GM23338 (cell line): ENCODE results near the gene ZNF784. TPM values are rescaled to one million over a fixed set of nuclear protein-coding genes. Genes with fewer than 3 reads are reported as not detected.

ENCODE experiments used
- ATAC-seq: fragments of 200-7000 bp; cut with Tn5 transposase; 3 replicates; pipeline ENCODE4 v1.9.1; 2020
- DNase-seq: peaks from one replicate; pipeline ENCODE4 v3.0.0-alpha.2; 2015; ENCODE audit warnings: low spot score
- H2AFZ ChIP-seq: fragments of 200-600 bp; sonication (generic); 2 replicates; pipeline ENCODE4 v1.8.0; 2016; ENCODE audit warnings: antibody characterized with exemption, mild to moderate bottlenecking, moderate library complexity
- H3F3A ChIP-seq: fragments of 200-600 bp; sonication (generic); replicated peaks from 2 replicates; pipeline ENCODE4 v1.8.0; 2017; ENCODE audit warnings: antibody characterized with exemption, mixed run types, low read depth
- H3K27ac ChIP-seq: fragments of 200-600 bp; sonication (generic); 2 replicates; pipeline ENCODE4 v1.6.1; 2016; ENCODE audit warnings: low read depth
- H3K27me3 ChIP-seq: fragments of 200-600 bp; sonication (generic); 2 replicates; pipeline ENCODE4 v1.8.0; 2016; ENCODE audit warnings: mild to moderate bottlenecking, mixed run types, moderate library complexity; ENCODE audit not compliant: insufficient read depth
- H3K36me3 ChIP-seq: fragments of 200-600 bp; sonication (generic); 2 replicates; pipeline ENCODE4 v1.8.0; 2016; ENCODE audit warnings: mild to moderate bottlenecking; ENCODE audit not compliant: insufficient read depth
- H3K4me1 ChIP-seq: fragments of 200-600 bp; sonication (generic); 2 replicates; pipeline ENCODE4 v1.8.0; 2016; ENCODE audit warnings: mild to moderate bottlenecking, moderate library complexity; ENCODE audit not compliant: insufficient read depth
- H3K4me2 ChIP-seq: fragments of 200-600 bp; sonication (generic); 2 replicates; pipeline ENCODE4 v1.7.1; 2017; ENCODE audit warnings: mixed run types
- H3K4me3 ChIP-seq: fragments of 200-600 bp; sonication (generic); 2 replicates; pipeline ENCODE4 v1.6.1; 2016; ENCODE audit warnings: mixed run types
- H3K79me2 ChIP-seq: fragments of 200-600 bp; sonication (generic); replicated peaks from 2 replicates; pipeline ENCODE4 v1.8.0; 2017; ENCODE audit warnings: mild to moderate bottlenecking; ENCODE audit not compliant: insufficient read depth
- H3K9me2 ChIP-seq: fragments of 200-600 bp; sonication (generic); 2 replicates; pipeline ENCODE4 v1.8.0; 2017; ENCODE audit not compliant: insufficient read depth
- H4K20me1 ChIP-seq: fragments of 200-600 bp; sonication (generic); replicated peaks from 2 replicates; pipeline ENCODE4 v1.8.0; 2017; ENCODE audit warnings: mild to moderate bottlenecking; ENCODE audit not compliant: insufficient read depth
- H3K27ac Mint-ChIP-seq: 2 replicates; pipeline ENCODE4 v1.8.0; 2020; ENCODE audit warnings: inconsistent platforms, mild to moderate bottlenecking, moderate library complexity, mixed read lengths
- H3K27me3 Mint-ChIP-seq: 3 replicates; pipeline ENCODE4 v1.8.0; 2022; ENCODE audit warnings: low read depth, mild to moderate bottlenecking, moderate library complexity, mixed read lengths, inconsistent platforms; ENCODE audit not compliant: insufficient read depth, poor library complexity
- H3K36me3 Mint-ChIP-seq: 3 replicates; pipeline ENCODE4 v1.8.0; 2021; ENCODE audit warnings: low read depth, mild to moderate bottlenecking, inconsistent platforms, moderate library complexity, mixed read lengths
- H3K4me1 Mint-ChIP-seq: 3 replicates; pipeline ENCODE4 v1.8.0; 2020; ENCODE audit warnings: mild to moderate bottlenecking, inconsistent platforms, mixed read lengths
- H3K4me3 Mint-ChIP-seq: 3 replicates; pipeline ENCODE4 v1.8.0; 2021; ENCODE audit warnings: moderate library complexity, mild to moderate bottlenecking, inconsistent platforms, mixed read lengths
- H3K9me3 Mint-ChIP-seq: 3 replicates; pipeline ENCODE4 v1.8.0; 2020; ENCODE audit warnings: moderate library complexity, mild to moderate bottlenecking, inconsistent platforms, mixed read lengths
- CREB1 ChIP-seq: fragments of 250-450 bp; sonication (Bioruptor Pico); IDR thresholded peaks from 2 replicates; pipeline ENCODE4 v1.5.0; 2020; ENCODE audit warnings: low read depth, mild to moderate bottlenecking, moderate library complexity
- EZH2phosphoT487 ChIP-seq: fragments of 200-600 bp; sonication (generic); IDR thresholded peaks from one replicate; pipeline ENCODE4 v1.8.1; 2018; ENCODE audit warnings: antibody characterized with exemption; ENCODE audit not compliant: unreplicated experiment
- JUNB ChIP-seq: IDR thresholded peaks from one replicate; pipeline ENCODE4 v1.6.1; 2016; ENCODE audit warnings: antibody characterized with exemption; ENCODE audit not compliant: unreplicated experiment
- NANOG ChIP-seq: IDR thresholded peaks from 2 replicates; pipeline ENCODE4 v1.6.1; 2016; ENCODE audit warnings: antibody characterized with exemption, borderline replicate concordance
- POLR2AphosphoS5 ChIP-seq: IDR thresholded peaks from 2 replicates; pipeline ENCODE4 v1.6.1; 2016; ENCODE audit warnings: antibody characterized with exemption, low read depth
- ZNF331 ChIP-seq: fragments of 250-450 bp; sonication (Bioruptor Pico); IDR thresholded peaks from 2 replicates; pipeline ENCODE4 v1.5.0; 2020; ENCODE audit warnings: low read depth, mild to moderate bottlenecking, moderate library complexity
- polyA plus RNA-seq: library from polyadenylated mRNA; unstranded; fragments of >200 nt; fragmentation: Nextera tagmentation; extraction: Ambion mirVana; gene quantifications from 2 replicates; pipeline ENCODE4 v1.2.1, GENCODE V29; 2016
- total RNA-seq: library from RNA; depleted of rRNA; stranded (reverse); fragments of >200 nt; shearing (Covaris generic); gene quantifications from 2 replicates; pipeline ENCODE4 v1.2.3, GENCODE V29; 2014
- TF ChIP-seq, protein P1 (sequence below): fragments of 250-450 bp; sonication (Bioruptor Pico); IDR thresholded peaks from 2 replicates; pipeline ENCODE4 v1.5.0; 2020; ENCODE audit warnings: mild to moderate bottlenecking, moderate library complexity
- TF ChIP-seq, protein P2 (sequence below), 2 experiments: fragments of 200-600 bp in 1 of 2; sonication (generic) in 1 of 2; conservative IDR thresholded peaks; 2 replicates each; pipeline versions ENCODE4 v1.5.1 to v1.6.1; 2016 to 2017; ENCODE audit warnings: antibody characterized with exemption in 2 of 2, low read depth in 2 of 2, mild to moderate bottlenecking in 2 of 2, moderate library complexity in 1 of 2

ZNF784 gene
- total and polyA plus RNA-seq, 2 experiments from 2014 or later, result 1.5 to 6.7 TPM

DNA sequence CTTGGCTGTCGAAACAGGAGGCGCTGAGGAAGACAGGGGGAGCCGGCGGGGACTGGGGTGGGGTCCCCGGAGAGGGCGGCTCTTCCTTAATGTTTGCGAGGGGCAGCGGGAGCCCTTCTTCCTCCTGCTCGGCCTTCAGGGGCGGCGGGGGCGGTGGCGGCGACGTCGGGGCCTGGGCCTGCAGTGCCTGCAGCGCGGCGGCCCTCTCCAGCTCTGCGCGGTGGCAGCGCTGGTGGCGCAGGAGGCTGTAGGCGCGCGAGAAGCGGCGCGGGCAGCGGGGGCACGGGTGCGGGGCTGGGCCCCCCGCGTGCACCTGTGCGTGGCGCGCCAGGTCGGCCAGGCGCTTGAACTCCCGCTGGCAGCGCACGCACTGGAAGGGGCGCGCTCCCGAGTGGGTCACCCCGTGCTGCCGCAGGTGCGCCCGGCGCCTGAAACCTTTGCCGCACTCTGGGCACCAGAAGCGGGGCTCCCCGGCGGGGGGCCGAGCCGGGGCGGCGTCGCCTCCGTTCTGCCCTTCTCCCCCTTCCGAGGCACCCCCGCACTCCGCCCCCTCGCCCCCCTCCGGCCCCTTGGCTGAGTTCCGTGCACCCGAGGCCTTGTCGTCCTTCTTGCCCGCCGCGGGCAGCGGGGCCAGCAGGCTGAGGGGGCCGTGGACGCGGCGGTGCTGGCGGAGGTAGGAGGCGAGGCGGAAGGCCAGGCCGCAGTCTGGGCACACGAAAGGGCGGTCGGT, 46.2 kb downstream of the ZNF784 start (continued):
- TF ChIP-seq, protein P1, sequence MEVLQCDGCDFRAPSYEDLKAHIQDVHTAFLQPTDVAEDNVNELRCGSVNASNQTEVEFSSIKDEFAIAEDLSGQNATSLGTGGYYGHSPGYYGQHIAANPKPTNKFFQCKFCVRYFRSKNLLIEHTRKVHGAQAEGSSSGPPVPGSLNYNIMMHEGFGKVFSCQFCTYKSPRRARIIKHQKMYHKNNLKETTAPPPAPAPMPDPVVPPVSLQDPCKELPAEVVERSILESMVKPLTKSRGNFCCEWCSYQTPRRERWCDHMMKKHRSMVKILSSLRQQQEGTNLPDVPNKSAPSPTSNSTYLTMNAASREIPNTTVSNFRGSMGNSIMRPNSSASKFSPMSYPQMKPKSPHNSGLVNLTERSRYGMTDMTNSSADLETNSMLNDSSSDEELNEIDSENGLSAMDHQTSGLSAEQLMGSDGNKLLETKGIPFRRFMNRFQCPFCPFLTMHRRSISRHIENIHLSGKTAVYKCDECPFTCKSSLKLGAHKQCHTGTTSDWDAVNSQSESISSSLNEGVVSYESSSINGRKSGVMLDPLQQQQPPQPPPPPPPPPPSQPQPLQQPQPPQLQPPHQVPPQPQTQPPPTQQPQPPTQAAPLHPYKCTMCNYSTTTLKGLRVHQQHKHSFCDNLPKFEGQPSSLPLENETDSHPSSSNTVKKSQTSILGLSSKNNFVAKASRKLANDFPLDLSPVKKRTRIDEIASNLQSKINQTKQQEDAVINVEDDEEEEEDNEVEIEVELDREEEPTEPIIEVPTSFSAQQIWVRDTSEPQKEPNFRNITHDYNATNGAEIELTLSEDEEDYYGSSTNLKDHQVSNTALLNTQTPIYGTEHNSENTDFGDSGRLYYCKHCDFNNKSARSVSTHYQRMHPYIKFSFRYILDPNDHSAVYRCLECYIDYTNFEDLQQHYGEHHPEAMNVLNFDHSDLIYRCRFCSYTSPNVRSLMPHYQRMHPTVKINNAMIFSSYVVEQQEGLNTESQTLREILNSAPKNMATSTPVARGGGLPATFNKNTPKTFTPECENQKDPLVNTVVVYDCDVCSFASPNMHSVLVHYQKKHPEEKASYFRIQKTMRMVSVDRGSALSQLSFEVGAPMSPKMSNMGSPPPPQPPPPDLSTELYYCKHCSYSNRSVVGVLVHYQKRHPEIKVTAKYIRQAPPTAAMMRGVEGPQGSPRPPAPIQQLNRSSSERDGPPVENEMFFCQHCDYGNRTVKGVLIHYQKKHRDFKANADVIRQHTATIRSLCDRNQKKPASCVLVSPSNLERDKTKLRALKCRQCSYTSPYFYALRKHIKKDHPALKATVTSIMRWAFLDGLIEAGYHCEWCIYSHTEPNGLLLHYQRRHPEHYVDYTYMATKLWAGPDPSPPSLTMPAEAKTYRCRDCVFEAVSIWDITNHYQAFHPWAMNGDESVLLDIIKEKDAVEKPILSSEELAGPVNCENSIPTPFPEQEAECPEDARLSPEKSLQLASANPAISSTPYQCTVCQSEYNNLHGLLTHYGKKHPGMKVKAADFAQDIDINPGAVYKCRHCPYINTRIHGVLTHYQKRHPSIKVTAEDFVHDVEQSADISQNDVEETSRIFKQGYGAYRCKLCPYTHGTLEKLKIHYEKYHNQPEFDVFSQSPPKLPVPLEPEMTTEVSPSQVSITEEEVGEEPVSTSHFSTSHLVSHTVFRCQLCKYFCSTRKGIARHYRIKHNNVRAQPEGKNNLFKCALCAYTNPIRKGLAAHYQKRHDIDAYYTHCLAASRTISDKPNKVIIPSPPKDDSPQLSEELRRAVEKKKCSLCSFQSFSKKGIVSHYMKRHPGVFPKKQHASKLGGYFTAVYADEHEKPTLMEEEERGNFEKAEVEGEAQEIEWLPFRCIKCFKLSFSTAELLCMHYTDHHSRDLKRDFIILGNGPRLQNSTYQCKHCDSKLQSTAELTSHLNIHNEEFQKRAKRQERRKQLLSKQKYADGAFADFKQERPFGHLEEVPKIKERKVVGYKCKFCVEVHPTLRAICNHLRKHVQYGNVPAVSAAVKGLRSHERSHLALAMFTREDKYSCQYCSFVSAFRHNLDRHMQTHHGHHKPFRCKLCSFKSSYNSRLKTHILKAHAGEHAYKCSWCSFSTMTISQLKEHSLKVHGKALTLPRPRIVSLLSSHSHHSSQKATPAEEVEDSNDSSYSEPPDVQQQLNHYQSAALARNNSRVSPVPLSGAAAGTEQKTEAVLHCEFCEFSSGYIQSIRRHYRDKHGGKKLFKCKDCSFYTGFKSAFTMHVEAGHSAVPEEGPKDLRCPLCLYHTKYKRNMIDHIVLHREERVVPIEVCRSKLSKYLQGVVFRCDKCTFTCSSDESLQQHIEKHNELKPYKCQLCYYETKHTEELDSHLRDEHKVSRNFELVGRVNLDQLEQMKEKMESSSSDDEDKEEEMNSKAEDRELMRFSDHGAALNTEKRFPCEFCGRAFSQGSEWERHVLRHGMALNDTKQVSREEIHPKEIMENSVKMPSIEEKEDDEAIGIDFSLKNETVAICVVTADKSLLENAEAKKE, result no peak
- TF ChIP-seq, protein P2, sequence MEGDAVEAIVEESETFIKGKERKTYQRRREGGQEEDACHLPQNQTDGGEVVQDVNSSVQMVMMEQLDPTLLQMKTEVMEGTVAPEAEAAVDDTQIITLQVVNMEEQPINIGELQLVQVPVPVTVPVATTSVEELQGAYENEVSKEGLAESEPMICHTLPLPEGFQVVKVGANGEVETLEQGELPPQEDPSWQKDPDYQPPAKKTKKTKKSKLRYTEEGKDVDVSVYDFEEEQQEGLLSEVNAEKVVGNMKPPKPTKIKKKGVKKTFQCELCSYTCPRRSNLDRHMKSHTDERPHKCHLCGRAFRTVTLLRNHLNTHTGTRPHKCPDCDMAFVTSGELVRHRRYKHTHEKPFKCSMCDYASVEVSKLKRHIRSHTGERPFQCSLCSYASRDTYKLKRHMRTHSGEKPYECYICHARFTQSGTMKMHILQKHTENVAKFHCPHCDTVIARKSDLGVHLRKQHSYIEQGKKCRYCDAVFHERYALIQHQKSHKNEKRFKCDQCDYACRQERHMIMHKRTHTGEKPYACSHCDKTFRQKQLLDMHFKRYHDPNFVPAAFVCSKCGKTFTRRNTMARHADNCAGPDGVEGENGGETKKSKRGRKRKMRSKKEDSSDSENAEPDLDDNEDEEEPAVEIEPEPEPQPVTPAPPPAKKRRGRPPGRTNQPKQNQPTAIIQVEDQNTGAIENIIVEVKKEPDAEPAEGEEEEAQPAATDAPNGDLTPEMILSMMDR (conservative IDR thresholded peaks at IDR 0.05; ENCODE audit: low read depth in 2 of 2), result no peak
- TF ChIP-seq CREB1 (no peak), EZH2phosphoT487 (no peak), NANOG (no peak)

DNA sequence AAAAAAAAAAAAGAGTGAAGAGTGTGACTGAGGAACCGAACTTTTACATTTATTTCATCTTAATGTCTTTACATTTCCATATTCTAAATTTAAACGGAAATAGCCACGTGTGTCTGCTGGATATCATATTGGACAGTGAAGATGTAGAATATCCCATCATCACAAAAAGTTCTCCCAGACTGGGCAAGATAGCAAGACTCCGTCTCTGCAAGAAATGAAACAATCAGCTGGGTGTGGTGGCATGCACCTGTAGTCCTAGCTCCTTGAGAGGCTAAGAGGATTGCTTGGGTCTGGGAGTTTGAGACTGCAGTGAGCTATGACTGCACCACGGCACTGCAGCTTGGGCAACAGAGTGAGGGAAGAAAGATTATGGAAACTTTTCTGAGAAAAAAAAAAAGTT, 47.6 kb downstream of the ZNF784 start:
- Mint-ChIP-seq H3K36me3 (peaks cover 25% of the 10 kb centered on the region), H3K4me3 (no peak overlapping the region; the same call in 2 of the 3 replicates), H3K27me3 (peaks cover 12% of the 10 kb centered on the region), H3K4me1 (peaks cover 9% of the 10 kb centered on the region), H3K27ac (no peak overlapping the region), H3K9me3 (no peaks in the 10 kb centered on the region)
- no peaks in the 10 kb centered on the region for H3K4me1 ChIP-seq
- no peak overlapping the region for H2AFZ ChIP-seq
- H3K9me2 ChIP-seq, result no peaks in the 10 kb centered on the region
- peaks cover 13% of the 10 kb centered on the region; the same call in 1 of the 2 replicates for H3K79me2 ChIP-seq
- peaks cover 11% of the 10 kb centered on the region for H3F3A ChIP-seq
- no peaks in the 10 kb centered on the region; the same call in 1 of the 2 replicates for H4K20me1 ChIP-seq
- H3K27me3 ChIP-seq, result no peaks in the 10 kb centered on the region
- H3K4me3 ChIP-seq, result no peak overlapping the region
- no peaks in the 10 kb centered on the region; the same call in none of the 2 replicates for H3K36me3 ChIP-seq
- no peak overlapping the region for H3K4me2 ChIP-seq
- ATAC-seq, result no peak
- no peak overlapping the region for H3K27ac ChIP-seq
- DNase-seq, result no peak
- TF ChIP-seq ZNF331 (CRISPR knock-in tag) (no peak), JUNB (no peak), CREB1 (no peak), POLR2AphosphoS5 (no peak)
